Astrocyte of the cerebellum (primary cell): Measurements from ENCODE around the gene CCDC154.

ENCODE experiments used
- DNase-seq: peaks from one replicate; pipeline ENCODE4 v3.0.0-alpha.2; 2011; ENCODE audit warnings: low read depth
- H3K4me3 ChIP-seq: 2 replicates; pipeline ENCODE4 v1.5.1; 2011; ENCODE audit warnings: mild to moderate bottlenecking, low read depth, low read length, moderate library complexity
- CTCF ChIP-seq: IDR thresholded peaks from 2 replicates; pipeline ENCODE4 v1.5.1; 2012; ENCODE audit warnings: low read length, low read depth, moderate library complexity, mild to moderate bottlenecking; ENCODE audit errors: missing control alignments
- in situ Hi-C: cut with HindIII; loops from 2 replicates; pipeline ENCODE4 v1.10.0; 2017; ENCODE audit warnings: low sequenced_read_pairs

The CCDC154 gene

DNA sequence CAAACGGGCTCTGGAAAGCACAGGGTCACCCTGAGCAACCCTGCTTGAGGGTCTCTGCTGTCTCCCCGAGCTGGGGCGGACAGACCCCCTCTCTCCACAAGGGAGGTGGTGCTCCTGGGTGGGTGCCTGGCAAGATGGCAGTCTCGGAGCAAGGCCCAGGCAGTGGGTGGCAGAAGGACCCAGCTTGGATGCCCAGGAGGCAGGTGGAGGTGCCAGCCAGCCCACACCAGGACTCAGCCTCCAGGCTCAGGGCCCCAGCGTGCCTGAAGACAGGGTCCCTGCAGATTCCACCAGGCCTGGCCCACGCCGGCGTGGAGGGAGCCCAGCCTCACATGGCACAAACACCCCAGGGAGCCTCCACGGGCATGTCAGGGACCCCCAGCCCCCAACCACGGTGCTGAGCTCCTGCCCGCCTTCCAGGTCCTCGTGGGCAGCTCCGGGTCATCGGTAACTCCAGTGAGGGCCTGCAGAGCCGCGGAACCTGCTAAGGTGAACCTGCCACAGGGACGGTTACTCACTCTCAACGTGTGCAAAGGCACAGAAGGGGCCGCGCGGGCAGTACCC is 50.7 kb downstream of the CCDC154 start:
- DNase-seq: no peak
- H3K4me3 ChIP-seq: no peak overlapping the region
- in situ Hi-C loops: loop anchor here (25.0 kb wide), 2 partner anchors 94 to 106 kb away; partner anchors contain the start of genes CLCN7, PTX4 and TELO2
- no peak for TF ChIP-seq CTCF

DNA sequence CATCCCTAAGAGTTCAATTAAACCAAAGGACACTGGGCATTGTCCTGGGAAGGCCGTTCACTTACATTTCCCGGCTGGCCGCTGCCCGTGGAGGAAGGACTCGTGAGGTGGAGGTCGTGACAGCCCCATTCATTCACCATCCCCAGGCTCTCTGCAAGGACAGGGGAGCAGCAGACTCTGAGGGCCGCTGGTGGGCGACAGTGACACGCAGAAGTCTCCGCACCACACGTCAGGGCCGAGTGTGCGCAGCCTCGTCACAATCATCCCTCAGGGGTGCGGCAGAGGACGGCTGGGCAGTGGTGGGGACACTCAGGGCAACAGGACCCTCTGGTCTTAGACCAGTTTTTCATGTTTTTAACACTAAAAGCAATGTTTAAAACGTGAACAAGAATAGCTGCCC is 51.5 kb downstream of the CCDC154 start:
- in situ Hi-C loops: loop anchor here (25.0 kb wide), 2 partner anchors 94 to 106 kb away; partner anchors contain the start of genes CLCN7, PTX4 and TELO2
- TF ChIP-seq CTCF: no peak
- no peak for DNase-seq
- H3K4me3 ChIP-seq: no peak overlapping the region

DNA sequence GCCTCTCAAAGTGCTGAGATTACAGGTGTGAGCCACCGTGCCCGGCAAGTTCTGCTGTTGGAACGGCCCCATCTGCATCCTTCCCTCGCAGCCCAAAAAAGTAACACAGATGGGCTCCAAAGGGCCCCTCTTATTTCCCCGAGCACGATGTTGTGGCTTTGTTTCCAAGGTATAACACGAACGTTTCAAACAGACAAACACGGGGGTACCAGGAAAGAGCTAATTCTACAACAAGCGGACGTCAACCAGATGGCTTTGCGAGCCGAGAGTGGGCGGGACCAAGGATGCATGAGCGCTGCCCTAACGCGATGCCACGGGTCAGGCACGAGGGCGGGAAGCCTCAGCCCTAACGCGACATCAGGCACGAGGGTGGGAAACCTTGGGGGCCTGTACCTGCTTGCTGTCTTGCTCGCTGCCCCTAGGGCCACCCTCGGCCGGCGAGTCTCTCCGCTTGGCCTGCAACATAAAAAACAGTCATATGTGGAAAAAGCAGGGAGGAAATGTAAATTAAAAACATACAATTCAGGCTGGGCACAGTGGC is 54.0 kb downstream of the CCDC154 start:
- in situ Hi-C loops: loop anchor here (25.0 kb wide), 2 partner anchors 97 to 103 kb away; partner anchors contain the start of genes CLCN7, PTX4 and TELO2
- no peak for DNase-seq
- no peak overlapping the region for H3K4me3 ChIP-seq
- no peak for TF ChIP-seq CTCF

GRCh38 chr16:1389762-1390161 is 54.6 kb downstream of the CCDC154 start:
- DNase-seq: no peak
- no peak overlapping the region for H3K4me3 ChIP-seq
- in situ Hi-C loops: loop anchor here (25.0 kb wide), 2 partner anchors 98 to 102 kb away; partner anchors contain the start of genes CLCN7, PTX4 and TELO2
- no peak for TF ChIP-seq CTCF

GRCh38 chr16:1387331-1387730 is 57.0 kb downstream of the CCDC154 start:
- in situ Hi-C loops: loop anchor here (25.0 kb wide), 2 partner anchors 100 kb away; partner anchors contain the start of genes CLCN7, PTX4 and TELO2
- DNase-seq: no peak
- TF ChIP-seq CTCF: no peak
- H3K4me3 ChIP-seq: no peak overlapping the region

- TF ChIP-seq CTCF: no peak
- no peak overlapping the region for H3K4me3 ChIP-seq
- no peak for DNase-seq
- in situ Hi-C loops: loop anchor here (25.0 kb wide), 2 partner anchors 98 to 102 kb away; partner anchors contain the start of genes CLCN7, PTX4 and TELO2
Observed at GRCh38 chr16:1385232-1385631, 59.1 kb downstream of the CCDC154 start.
